GM18858 (cell line): ENCODE measurements around the gene TAGAP.

Source experiments
- ATAC-seq: cut with Tn5 transposase; IDR thresholded peaks from one replicate; pipeline ENCODE4 v1.9.1; 2021; ENCODE audit not compliant: unreplicated experiment

The TAGAP gene

DNA sequence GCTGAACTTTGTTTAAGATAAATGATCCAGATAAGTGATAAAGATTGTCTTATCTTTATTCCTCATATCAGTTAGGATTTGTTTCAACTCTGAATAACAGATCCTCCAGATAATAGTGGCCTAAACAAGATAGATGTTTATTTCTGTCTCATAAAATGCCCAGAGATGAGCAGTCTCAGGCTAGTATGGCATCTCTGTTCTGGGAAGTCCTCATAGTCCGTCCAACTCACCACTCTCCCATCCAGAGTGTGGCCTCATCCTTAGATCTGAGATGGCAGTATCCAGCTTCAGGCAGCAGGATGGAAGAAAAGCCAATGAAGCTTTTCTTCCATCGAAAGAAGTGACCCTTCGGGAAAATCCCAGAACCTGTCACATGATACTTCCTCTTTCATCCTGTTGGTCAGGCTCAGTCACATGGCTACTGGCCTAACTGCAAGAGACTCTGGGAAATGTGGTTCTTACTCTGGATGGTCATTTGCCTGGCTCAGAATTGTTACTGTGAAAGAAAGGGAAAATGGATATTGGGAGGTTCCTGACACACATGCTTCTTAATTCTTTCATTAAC is 29.4 kb upstream of the TAGAP start:
- no peak for ATAC-seq

GRCh38 chr6:159071843-159072769 is 27.3 kb upstream of the TAGAP start:
- no peak for ATAC-seq

DNA sequence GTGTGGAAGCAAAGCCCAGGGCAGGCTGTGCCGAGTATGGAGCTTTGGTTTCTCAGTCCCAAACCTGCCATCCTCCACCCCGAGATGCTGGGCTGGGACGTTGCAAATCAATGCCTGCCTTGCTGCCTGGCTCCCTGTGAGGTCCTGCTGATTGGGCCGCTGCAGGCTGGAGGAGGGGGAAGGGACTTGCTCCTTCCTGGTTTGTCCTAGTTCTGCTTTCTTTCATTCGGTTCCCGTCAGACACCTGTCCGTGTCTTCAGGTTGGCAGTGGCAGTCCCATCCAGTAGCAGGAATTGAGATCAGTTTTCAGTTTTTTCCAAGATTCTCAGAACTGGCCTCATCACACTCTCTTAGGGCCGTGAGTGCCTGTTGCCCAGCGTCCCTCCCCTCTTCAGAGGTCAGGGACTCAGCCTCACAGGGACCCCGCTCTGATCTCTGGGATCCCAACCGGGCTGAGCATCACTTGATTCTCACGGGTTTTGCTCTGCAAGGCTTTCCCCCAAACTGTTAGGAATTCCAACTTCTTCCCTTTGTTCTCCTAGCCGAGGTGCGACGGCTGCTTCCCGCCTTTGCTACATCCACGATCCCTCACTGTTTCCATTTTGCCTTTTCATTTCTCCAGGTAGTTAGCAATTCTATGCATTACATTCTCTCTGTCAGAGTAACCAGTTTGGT is 24.2 kb upstream of the TAGAP start:
- ATAC-seq, result no peak

- ATAC-seq, result no peak
Measured at GRCh38 chr6:159067334-159067733, 22.5 kb upstream of the TAGAP start.

DNA sequence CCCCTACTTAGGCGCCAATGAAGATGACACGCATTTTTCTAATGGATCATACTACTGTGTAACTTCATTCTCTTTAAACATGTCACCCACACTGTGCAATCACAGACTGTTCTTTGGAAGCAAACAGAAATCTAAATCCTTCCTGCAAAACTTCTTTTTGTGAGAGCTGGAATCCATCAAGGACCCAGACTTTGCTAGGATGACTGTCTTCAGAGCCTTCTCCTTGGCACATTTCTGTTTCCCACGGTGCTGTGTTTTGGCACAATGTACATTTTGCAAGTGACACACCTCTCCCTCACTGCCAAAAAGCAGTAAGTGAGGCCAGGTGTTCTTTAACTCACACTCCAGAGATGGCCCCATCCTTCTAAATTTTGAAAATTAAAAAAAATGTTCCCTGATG is 21.7 kb upstream of the TAGAP start:
- ATAC-seq, result no peak

DNA sequence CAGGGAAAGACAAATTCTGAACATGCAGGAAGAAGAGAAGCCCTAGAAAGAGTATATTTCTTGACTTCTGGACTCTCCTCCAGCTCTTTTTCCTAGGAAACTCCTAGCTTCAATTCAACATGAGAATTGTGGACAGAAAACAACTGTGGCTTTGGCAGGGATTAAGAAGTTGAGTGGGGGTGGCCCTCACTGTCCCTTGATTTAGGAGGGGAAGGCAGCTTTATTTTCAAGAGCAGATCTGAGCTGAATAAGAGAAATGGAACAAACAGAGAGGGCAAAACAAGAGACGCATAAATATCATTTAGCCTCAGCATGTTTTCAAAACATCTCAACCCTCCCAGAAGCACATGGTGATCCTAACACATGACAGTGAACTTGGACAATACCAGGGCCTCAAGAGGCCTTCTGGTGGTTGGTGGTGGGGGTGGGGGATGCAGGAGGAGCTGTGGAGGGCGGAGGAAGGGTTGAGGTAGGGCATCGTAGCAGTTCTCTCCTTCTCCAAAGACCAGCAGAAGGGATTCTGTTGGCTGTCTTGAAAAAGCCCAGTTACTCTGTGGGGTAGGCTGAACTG is 21.1 kb upstream of the TAGAP start:
- no peak for ATAC-seq

- no peak for ATAC-seq
Measured at GRCh38 chr6:159065091-159065490, 20.3 kb upstream of the TAGAP start.

GRCh38 chr6:159064477-159064876 is 19.7 kb upstream of the TAGAP start:
- ATAC-seq, result no peak

- no peak for ATAC-seq
Measured at GRCh38 chr6:159063549-159063948, 18.8 kb upstream of the TAGAP start.

DNA sequence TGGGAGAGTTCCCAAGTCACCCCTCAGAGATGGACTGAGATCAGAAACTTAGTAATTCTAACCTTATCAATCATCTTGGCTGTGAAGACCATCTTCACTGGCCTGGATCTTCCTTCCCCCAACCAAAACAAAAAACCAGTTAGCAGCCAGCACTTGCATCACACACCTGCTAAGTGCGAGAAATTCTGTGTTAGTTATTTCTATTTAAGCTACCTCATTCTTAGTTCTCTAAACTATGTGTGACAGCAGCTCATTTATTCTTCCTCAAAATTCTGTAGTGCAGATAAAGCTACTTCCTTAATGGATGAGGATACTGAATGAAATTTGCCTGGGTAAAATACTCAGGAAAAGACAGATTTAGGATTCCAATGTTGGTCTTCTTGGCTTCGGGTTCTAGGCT is 18.2 kb upstream of the TAGAP start:
- ATAC-seq, result no peak

GRCh38 chr6:159062564-159062945 is 17.8 kb upstream of the TAGAP start:
- no peak for ATAC-seq

DNA sequence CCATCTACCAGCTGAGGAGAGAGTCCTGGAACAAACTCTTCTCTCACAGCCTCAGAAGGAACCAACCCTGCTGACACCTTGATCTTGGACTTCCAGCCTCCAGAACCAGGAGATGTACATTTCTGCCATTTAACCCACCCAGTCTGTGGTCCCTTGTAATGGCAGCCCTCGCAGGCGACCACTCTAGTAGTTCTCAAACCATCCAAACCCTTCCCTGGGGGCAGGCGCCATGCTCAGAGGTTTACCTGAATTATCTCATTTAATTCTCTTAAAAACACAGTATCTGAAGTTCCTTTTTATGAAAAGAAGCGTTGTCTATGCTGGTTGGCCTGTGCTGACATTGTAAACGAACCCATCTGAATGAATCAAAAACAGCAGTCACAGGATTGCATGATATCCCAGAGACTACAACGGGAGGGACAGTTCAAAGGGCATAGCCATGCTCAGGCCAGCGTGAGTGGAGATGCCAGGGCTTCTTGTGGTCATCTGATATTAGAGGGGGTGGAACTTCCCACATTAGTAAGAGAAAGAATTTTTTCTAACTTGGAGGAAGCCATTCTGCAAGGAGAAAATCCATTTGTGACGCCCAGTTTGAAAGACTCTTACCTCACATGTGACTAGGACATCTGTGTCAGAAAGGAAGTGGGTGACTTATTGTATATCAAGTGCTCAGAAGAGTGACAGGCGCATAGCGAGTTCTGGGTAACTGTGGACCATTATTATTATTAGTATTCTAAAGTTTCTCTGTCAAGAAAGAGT is 17.2 kb upstream of the TAGAP start:
- ATAC-seq, result no peak

DNA sequence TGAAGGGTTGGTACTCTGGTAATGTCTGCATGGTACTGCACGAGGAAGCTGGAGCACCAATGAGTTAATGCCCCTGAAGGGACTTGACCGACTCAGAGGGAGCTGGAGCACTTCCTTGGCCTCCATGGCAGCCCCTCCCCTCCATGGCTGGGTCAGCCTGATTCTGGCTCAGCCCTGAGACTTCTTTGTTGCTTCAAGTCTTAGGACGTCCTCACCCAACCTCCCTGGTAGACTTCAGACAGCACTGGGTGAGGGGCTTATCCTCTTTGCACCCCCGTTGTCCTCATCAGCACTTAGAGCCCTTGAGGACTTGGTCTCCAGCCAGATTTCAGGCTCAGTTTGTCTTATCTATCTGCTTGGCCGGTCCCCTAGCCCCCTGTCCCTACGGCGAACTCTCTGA is 16.4 kb upstream of the TAGAP start:
- ATAC-seq, result no peak

GRCh38 chr6:159059885-159060506 is 15.2 kb upstream of the TAGAP start:
- no peak for ATAC-seq

DNA sequence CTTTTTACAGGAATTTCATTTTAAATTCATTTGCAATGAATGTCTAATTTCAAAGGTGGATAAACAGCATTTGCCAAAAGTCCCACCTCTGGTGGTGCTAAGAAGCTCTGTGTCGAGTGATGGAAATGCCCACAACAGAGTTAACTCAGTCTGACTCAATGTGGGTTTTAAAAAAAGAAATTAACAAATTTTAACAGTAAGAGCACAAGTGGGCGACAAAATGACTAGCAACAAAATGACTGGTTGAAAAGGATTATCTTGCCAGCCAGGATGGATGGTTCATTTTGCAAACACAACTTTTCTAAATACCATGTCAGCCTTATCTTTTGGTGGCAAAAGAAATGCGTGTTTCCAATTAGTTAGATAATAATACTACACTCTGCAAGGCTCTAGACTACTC is 14.3 kb upstream of the TAGAP start:
- ATAC-seq, result no peak

- no peak for ATAC-seq
Measured at GRCh38 chr6:159056899-159057298, 12.1 kb upstream of the TAGAP start.

- ATAC-seq, result no peak
Measured at GRCh38 chr6:159056432-159056831, 11.6 kb upstream of the TAGAP start.

GRCh38 chr6:159056003-159056402 is 11.2 kb upstream of the TAGAP start:
- ATAC-seq, result no peak

DNA sequence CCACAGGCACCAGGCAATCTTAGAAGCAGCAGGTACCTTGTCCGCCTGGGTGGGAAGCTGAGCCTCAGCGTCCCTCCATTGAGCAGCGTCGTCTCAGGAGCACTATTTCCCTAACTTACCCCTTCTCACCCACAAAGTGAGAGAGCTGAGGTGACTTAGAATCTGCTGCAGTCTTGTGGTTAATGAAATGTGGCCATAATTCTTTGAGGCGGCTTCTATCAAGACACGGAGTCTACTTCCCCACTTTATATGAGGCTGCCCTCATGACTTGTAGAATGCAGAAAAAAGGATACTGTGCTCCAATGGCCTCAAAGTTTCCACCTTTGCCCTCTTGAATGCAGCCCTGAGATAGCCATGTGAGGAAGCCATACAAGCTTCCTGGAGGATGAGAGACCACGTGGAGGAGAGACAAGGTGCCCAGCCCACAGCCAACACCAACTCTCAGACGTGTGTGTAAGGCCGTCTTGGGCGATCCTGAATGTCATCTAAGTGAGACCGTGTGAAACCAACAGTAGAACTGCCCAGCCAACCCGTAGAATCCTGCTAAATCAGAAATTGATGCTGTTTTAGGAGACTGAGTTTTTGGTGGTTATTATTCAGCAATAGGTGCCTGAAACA is 9.1 kb upstream of the TAGAP start:
- no peak for ATAC-seq

GRCh38 chr6:159052720-159053119 is 7.9 kb upstream of the TAGAP start:
- no peak for ATAC-seq
